COR-L47 (cell line): ENCODE data around the gene SMIM43.
A peak's percentile ranks its signal among the peaks of the same experiment; 100 is the strongest.
"Not testable (repeated sequence)": the region's sequence is repeated elsewhere in the genome, so short reads cannot be mapped to it uniquely, and the experiment has no call there.

Experiments used
- DNase-seq: peaks from one replicate; lab custom pipeline; 2025; lab: John Stamatoyannopoulos, UW

The SMIM43 gene

GRCh38 chr4:121736735-121737351 lies 28.1 kb downstream of the SMIM43 start:
- peak; percentile 46 for DNase-seq

- DNase-seq = no peak
These were observed 30.4 kb downstream of the SMIM43 start for GRCh38 chr4:121734571-121734970.

- DNase-seq = no peak
These were observed 31.0 kb downstream of the SMIM43 start for GRCh38 chr4:121733942-121734341.

GRCh38 chr4:121729753-121730152 lies 35.2 kb downstream of the SMIM43 start:
- DNase-seq = not testable (repeated sequence)

GRCh38 chr4:121728798-121729226 lies 36.2 kb downstream of the SMIM43 start:
- DNase-seq = no peak

GRCh38 chr4:121728066-121728465 lies 36.9 kb downstream of the SMIM43 start:
- DNase-seq = no peak

- DNase-seq = peak; percentile 37
These were observed 38.2 kb downstream of the SMIM43 start for GRCh38 chr4:121726642-121727268.

GRCh38 chr4:121724671-121725070 lies 40.3 kb downstream of the SMIM43 start:
- DNase-seq = no peak

GRCh38 chr4:121721700-121722099 lies 43.3 kb downstream of the SMIM43 start:
- no peak for DNase-seq

- DNase-seq = no peak
These were observed 44.9 kb downstream of the SMIM43 start for GRCh38 chr4:121720109-121720508.

- no peak for DNase-seq
These were observed 47.2 kb downstream of the SMIM43 start for GRCh38 chr4:121717680-121718237.

- DNase-seq = no peak
These were observed 50.4 kb downstream of the SMIM43 start for GRCh38 chr4:121714548-121714947.

- DNase-seq = no peak
These were observed 52.2 kb downstream of the SMIM43 start for GRCh38 chr4:121712783-121713182.

GRCh38 chr4:121712001-121712651 lies 52.8 kb downstream of the SMIM43 start:
- DNase-seq = no peak

- DNase-seq = no peak
These were observed 53.5 kb downstream of the SMIM43 start for GRCh38 chr4:121711263-121712000.

- no peak for DNase-seq
These were observed 55.1 kb downstream of the SMIM43 start for GRCh38 chr4:121709766-121710405.
